Endothelial cell of umbilical vein (primary cell): ENCODE results near the gene TNS4. TPM values are rescaled to one million over a fixed set of nuclear protein-coding genes. Genes with fewer than 3 reads are reported as not detected.

Experiments
- BruUV-seq: library from RNA; stranded (reverse); fragments of 400-500 nt; replicated peaks from 2 replicates; lab custom pipeline; 2021; lab: Mats Ljungman, UMichigan
- CTCF ChIA-PET: fragments of 300-600, 350-600 bp; sonication (Branson Sonifier 250); formaldehyde crosslinking; loops from one replicate; lab custom pipeline; 2021; ENCODE audit warnings: antibody characterized with exemption, inconsistent platforms; lab: Charles Lee
- POLR2A ChIA-PET: fragments of 300-600, 350-600 bp; sonication (Branson Sonifier 250); formaldehyde crosslinking; loops from one replicate; lab custom pipeline; 2021; ENCODE audit warnings: antibody characterized with exemption, inconsistent platforms; lab: Charles Lee
- DNase-seq: peaks from one replicate; pipeline ENCODE4 v3.0.0-alpha.2; 2011; ENCODE audit warnings: low read depth, low spot score
- FAIRE-seq: peaks from 2 replicates; lab custom pipeline; 2011; peaks lifted over from hg19 to GRCh38; lab: Jason Lieb, UNC
- H2AFZ ChIP-seq: 2 replicates; pipeline ENCODE4 v1.6.0; 2012; ENCODE audit warnings: low read depth, low read length, control low read depth, inconsistent platforms
- H3K27ac ChIP-seq: 2 replicates; pipeline ENCODE4 v1.5.1; 2011; ENCODE audit warnings: low read depth, mild to moderate bottlenecking, control low read depth, low read length, moderate library complexity; ENCODE audit not compliant: insufficient read depth
- H3K27me3 ChIP-seq, 2 experiments: 2 replicates each; pipeline versions ENCODE4 v1.6.0 to v1.6.1; 2011; ENCODE audit warnings: low read length in 2 of 2, mixed read lengths in 1 of 2; ENCODE audit not compliant: control insufficient read depth in 2 of 2, insufficient read depth in 2 of 2
- H3K36me3 ChIP-seq, 2 experiments: 2 replicates in 1 of 2; 3 replicates in 1 of 2; pipeline ENCODE4 v1.5.1; 2011; ENCODE audit warnings: low read length in 2 of 2, mild to moderate bottlenecking in 1 of 2, moderate library complexity in 1 of 2; ENCODE audit not compliant: control insufficient read depth in 2 of 2, insufficient read depth in 2 of 2; ENCODE audit errors: extremely low read depth in 1 of 2
- H3K4me1 ChIP-seq: 3 replicates; pipeline ENCODE4 v1.5.1; 2011; ENCODE audit warnings: mild to moderate bottlenecking, low read length; ENCODE audit not compliant: control insufficient read depth, insufficient read depth; ENCODE audit errors: extremely low read depth
- H3K4me2 ChIP-seq: 2 replicates; pipeline ENCODE4 v1.6.1; 2011; ENCODE audit warnings: low read length, control low read depth, mixed read lengths; ENCODE audit not compliant: insufficient read depth
- H3K4me3 ChIP-seq, 3 experiments: fragments of 200-600 bp in 1 of 3; sonication (generic), shearing (Covaris generic) in 1 of 3; replicated peaks in 1 of 3; 2 replicates each; pipeline ENCODE4 v1.5.1; 2011 to 2016; ENCODE audit warnings: control low read depth in 3 of 3, low read length in 3 of 3, mild to moderate bottlenecking in 2 of 3, inconsistent platforms in 1 of 3, low read depth in 1 of 3, moderate library complexity in 1 of 3; ENCODE audit not compliant: insufficient read depth in 1 of 3
- H3K79me2 ChIP-seq: 2 replicates; pipeline ENCODE4 v1.6.0; 2012; ENCODE audit warnings: low read length, inconsistent platforms; ENCODE audit not compliant: control insufficient read depth, insufficient read depth
- H3K9ac ChIP-seq: replicated peaks from 2 replicates; pipeline ENCODE3; 2011; ENCODE audit warnings: low read length, control low read depth; ENCODE audit not compliant: insufficient read depth; ENCODE audit errors: extremely low read depth
- H3K9me1 ChIP-seq: replicated peaks from 3 replicates; pipeline ENCODE4 v1.6.0; 2011; ENCODE audit warnings: mild to moderate bottlenecking, low read length; ENCODE audit not compliant: control insufficient read depth, insufficient read depth; ENCODE audit errors: extremely low read depth
- H3K9me3 ChIP-seq: replicated peaks from 2 replicates; pipeline ENCODE4 v1.5.1; 2012; ENCODE audit warnings: low read length, inconsistent platforms; ENCODE audit not compliant: control insufficient read depth, insufficient read depth
- H4K20me1 ChIP-seq: replicated peaks from 2 replicates; pipeline ENCODE3; 2011; ENCODE audit warnings: mild to moderate bottlenecking, low read length; ENCODE audit not compliant: control insufficient read depth, insufficient read depth; ENCODE audit errors: extremely low read depth
- CTCF ChIP-seq, 2 donors: IDR thresholded peaks; 1 replicate in 1 of 2; 2 replicates in 1 of 2; pipeline ENCODE4 v1.5.1; 2011; ENCODE audit warnings: low read length in 2 of 2, mild to moderate bottlenecking in 2 of 2, moderate library complexity in 2 of 2, control low read depth in 1 of 2, inconsistent platforms in 1 of 2, low read depth in 1 of 2; ENCODE audit not compliant: insufficient read depth in 1 of 2; ENCODE audit errors: extremely low read depth in 1 of 2
- EZH2 ChIP-seq: IDR thresholded peaks from 2 replicates; pipeline ENCODE4 v1.6.1; 2012; ENCODE audit warnings: borderline replicate concordance, low read depth, mild to moderate bottlenecking, moderate library complexity, low read length, inconsistent platforms; ENCODE audit not compliant: severe bottlenecking
- FOS ChIP-seq: IDR thresholded peaks from 2 replicates; pipeline ENCODE4 v1.6.1; 2011; ENCODE audit warnings: mild to moderate bottlenecking, low read length, moderate library complexity, borderline replicate concordance; ENCODE audit not compliant: insufficient read depth
- GATA2 ChIP-seq: IDR thresholded peaks from 2 replicates; pipeline ENCODE4 v1.7.0; 2011; ENCODE audit warnings: low read depth, mild to moderate bottlenecking, moderate library complexity, mixed read lengths, low read length; ENCODE audit not compliant: insufficient read length, insufficient read depth
- JUN ChIP-seq: IDR thresholded peaks from 2 replicates; pipeline ENCODE4 v1.6.1; 2011; ENCODE audit warnings: borderline replicate concordance, low read depth; ENCODE audit not compliant: insufficient read length, insufficient read depth
- MAX ChIP-seq: IDR thresholded peaks from 2 replicates; pipeline ENCODE4 v1.6.1; 2011; ENCODE audit not compliant: insufficient read depth, insufficient read length
- MYC ChIP-seq: IDR thresholded peaks from one replicate; pipeline ENCODE4 v1.6.1; 2011; ENCODE audit warnings: mild to moderate bottlenecking, low read depth, low read length
- POLR2A ChIP-seq: IDR thresholded peaks from 2 replicates; pipeline ENCODE4 v1.6.1; 2012; ENCODE audit warnings: low read depth, mild to moderate bottlenecking, control low read depth, low read length
- POLR2AphosphoS5 ChIP-seq: IDR thresholded peaks from 2 replicates; pipeline ENCODE4 v1.6.1; 2012; ENCODE audit warnings: low read depth, mild to moderate bottlenecking, control low read depth, low read length, moderate library complexity; ENCODE audit not compliant: insufficient read depth
- dilution Hi-C: fragments of 300-500 bp; cut with MboI; formaldehyde crosslinking; loops from one replicate; pipeline ENCODE4 v1.15.0; 2019; ENCODE audit warnings: low sequenced_read_pairs; ENCODE audit not compliant: extremely low pct_ligation_motif_present
- intact Hi-C: fragments of 100-400 bp; cut with micrococcal nuclease; formaldehyde crosslinking; loops from one replicate; pipeline ENCODE4 v1.10.0; 2022
- polyA plus RNA-seq, 4 experiments: library from polyadenylated mRNA; depleted of rRNA in 3 of 4; stranded (reverse) in 3 of 4; unstranded in 1 of 4; fragments of >200 nt; gene quantifications; 2 replicates each; pipeline versions ENCODE4 v1.2.1 to v1.2.3, GENCODE V29; 2011 to 2012; ENCODE audit warnings: missing spikeins in 1 of 4
- total RNA-seq: library from RNA; stranded (reverse); gene quantifications from 2 replicates; pipeline ENCODE4 v1.2.3, GENCODE V29; 2021

TNS4 gene
- total and polyA plus RNA-seq, 2 donors (not counting 3 experiments of a cell fraction or from before 2014, with no cell fraction given): not detected

GRCh38 chr17:40514013-40514875, 12.8 kb upstream of the TNS4 start:
- H2AFZ ChIP-seq: no peak overlapping the region
- no peak overlapping the region for H3K27ac ChIP-seq
- dilution Hi-C loops: no loop called here
- intact Hi-C loops: no loop called here
- no peak overlapping the region for H3K9ac ChIP-seq
- no peak overlapping the region for H3K4me3 ChIP-seq
- no peaks in the 10 kb centered on the region for H3K9me1 ChIP-seq
- H3K79me2 ChIP-seq: no peaks in the 10 kb centered on the region
- peaks cover 7% of the 10 kb centered on the region for H3K4me1 ChIP-seq
- no peak overlapping the region for H3K4me2 ChIP-seq
- no peaks in the 10 kb centered on the region for H3K9me3 ChIP-seq
- no peaks in the 10 kb centered on the region for H3K36me3 ChIP-seq
- POLR2A ChIA-PET: no interaction called here
- no peak for DNase-seq
- no peaks in the 10 kb centered on the region for H4K20me1 ChIP-seq
- no TSS peak for BruUV-seq
- peaks cover 0 to 18% of the 10 kb centered on the region in 2 experiments for H3K27me3 ChIP-seq
- CTCF ChIA-PET: interaction anchor here (0.8 to 3.3 kb wide), 2 partner anchors 18 to 38 kb away, joined by 3 to 14 read pairs; no protein-coding TSS in a partner anchor
- TF ChIP-seq FOS (no peak), MAX (no peak), POLR2A (no peak), JUN (no peak), GATA2 (no peak), EZH2 (no peak), CTCF (IDR thresholded peaks at IDR 0.05; ENCODE audit: extremely low read depth in 1 of 2, insufficient read depth in 1 of 2, low read depth in 1 of 2, low read length in 2 of 2) (no peak), MYC (no peak), POLR2AphosphoS5 (no peak)
- no peak for FAIRE-seq
